Gastroesophageal sphincter (tissue), 3 donors: ENCODE results near the gene PCP2.

Source experiments
- CTCF ChIP-seq, 4 experiments: fragments of 200-600 bp in 2 of 4; fragments of 450-650 bp in 2 of 4; sonication (generic) in 1 of 4; IDR thresholded peaks; one replicate each; pipeline ENCODE4 v1.5.1; 2017 to 2019; ENCODE audit warnings: antibody characterized with exemption in 4 of 4, mild to moderate bottlenecking in 2 of 4, moderate library complexity in 2 of 4
- POLR2A ChIP-seq, 2 donors: fragments of 450-650 bp; IDR thresholded peaks; one replicate each; pipeline ENCODE4 v1.6.1; 2017; ENCODE audit warnings: antibody characterized with exemption in 2 of 2, mild to moderate bottlenecking in 2 of 2, moderate library complexity in 1 of 2

- TF ChIP-seq POLR2A (IDR thresholded peaks at IDR 0.05) (no peak), CTCF (IDR thresholded peaks at IDR 0.05) (no peak)
Observed at GRCh38 chr19:7676376-7676775, 42.9 kb upstream of the PCP2 start.
